Measurements from ENCODE around the gene UBE2O.

Gene UBE2O

DNA sequence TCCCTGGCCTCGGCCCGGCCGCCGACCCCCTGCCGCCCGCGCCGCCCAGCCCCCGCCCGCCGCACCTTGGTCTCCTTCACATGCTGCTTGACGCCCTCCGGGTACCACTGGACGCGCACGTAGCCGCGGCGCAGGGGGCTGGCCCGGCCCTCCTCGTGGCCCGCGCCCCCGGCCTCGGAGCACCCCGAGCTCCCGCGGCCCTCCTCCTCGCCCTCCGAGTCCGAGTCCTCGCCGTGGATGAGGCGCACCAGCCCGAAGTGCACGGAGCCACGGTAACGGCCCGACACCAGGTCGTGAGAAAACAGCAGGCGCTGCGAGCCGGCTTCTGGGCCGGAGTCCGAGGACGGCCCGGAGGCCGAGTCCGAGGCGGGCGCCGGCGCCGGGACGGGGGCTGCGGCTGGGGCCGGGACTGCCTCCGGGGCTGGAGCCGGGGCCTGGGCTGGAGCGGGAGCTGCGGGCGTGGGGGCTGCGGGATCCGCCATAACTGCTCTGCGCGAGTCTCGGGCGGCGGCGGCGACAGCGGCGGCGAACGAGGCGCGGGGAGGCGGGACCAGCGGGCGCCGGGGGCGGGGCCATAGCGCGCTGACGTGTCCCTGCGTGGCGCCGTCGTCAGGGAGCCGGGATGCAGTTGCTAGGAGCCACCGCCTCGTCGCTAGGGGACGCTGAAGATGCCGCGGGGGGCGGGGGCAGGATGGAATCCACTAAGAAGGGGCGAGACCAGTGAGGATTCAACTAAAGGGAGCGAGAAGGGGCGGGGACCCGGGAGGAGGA lies at the start of gene UBE2O:
Gene UBE2O (minus strand): TSS at position 493 of the 771 bp plus-strand sequence. CDS start 11 bp downstream, at position 482.
- Histone ChIP-seq H3K4me2 (ENCODE audit: low read length) (peak within 1 kb of the TSS; percentile 77), H3K27ac (peak within 1 kb of the TSS; percentile 50), H3K9ac (no peak within 1 kb of the TSS), H3K79me2 (peaks cover 41% of the 10 kb centered on the region), H3K9me3 (ENCODE audit: control insufficient read depth, low read length) (no peaks in the 10 kb centered on the region), H3K4me3 (ENCODE audit: low read depth, low read length) (peak within 1 kb of the TSS; percentile 71), H3K27me3 (ENCODE audit: control insufficient read depth, insufficient read depth, low read length) (no peaks in the 10 kb centered on the region), H3K36me3 (ENCODE audit: control insufficient read depth, insufficient read depth, low read length) (no peaks in the 10 kb centered on the region), H2AFZ (peak within 1 kb of the TSS; percentile 93), H3K4me1 (no peaks in the 10 kb centered on the region)
- TF ChIP-seq, protein P1, sequence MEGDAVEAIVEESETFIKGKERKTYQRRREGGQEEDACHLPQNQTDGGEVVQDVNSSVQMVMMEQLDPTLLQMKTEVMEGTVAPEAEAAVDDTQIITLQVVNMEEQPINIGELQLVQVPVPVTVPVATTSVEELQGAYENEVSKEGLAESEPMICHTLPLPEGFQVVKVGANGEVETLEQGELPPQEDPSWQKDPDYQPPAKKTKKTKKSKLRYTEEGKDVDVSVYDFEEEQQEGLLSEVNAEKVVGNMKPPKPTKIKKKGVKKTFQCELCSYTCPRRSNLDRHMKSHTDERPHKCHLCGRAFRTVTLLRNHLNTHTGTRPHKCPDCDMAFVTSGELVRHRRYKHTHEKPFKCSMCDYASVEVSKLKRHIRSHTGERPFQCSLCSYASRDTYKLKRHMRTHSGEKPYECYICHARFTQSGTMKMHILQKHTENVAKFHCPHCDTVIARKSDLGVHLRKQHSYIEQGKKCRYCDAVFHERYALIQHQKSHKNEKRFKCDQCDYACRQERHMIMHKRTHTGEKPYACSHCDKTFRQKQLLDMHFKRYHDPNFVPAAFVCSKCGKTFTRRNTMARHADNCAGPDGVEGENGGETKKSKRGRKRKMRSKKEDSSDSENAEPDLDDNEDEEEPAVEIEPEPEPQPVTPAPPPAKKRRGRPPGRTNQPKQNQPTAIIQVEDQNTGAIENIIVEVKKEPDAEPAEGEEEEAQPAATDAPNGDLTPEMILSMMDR (IDR thresholded peaks at IDR 0.05): peak; percentile 63

DNA sequence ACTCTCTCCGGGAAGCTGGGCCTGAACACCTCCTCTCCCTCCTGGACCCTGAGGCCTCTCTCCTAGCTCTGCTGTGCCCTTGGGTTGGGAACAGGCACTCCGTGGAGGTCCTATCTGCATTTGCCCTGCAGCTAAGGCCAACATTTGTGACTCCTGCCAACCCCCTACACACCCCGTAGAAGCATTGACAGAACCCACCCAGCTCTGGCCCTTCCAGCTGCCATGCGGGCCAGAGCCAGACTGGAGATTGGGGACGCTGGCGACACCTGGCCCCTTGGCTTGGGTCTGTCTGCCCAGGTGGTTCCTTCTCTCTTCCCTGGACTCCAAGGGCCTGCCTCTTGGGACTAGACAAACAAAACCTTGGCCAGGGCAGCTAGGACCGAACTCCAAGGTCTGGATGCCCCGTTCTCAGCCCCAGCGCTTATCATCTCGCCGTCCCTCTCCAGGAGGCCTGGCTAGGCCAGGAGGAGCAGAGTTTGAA lies 48.9 kb upstream of the UBE2O start:
- TF ChIP-seq, protein P1 (IDR thresholded peaks at IDR 0.05): no peak
- Histone ChIP-seq H3K36me3 (ENCODE audit: control insufficient read depth, insufficient read depth, low read length) (no peaks in the 10 kb centered on the region), H3K27me3 (ENCODE audit: control insufficient read depth, insufficient read depth, low read length) (no peaks in the 10 kb centered on the region), H3K4me1 (peaks cover 9% of the 10 kb centered on the region), H3K9ac (no peak overlapping the region), H3K4me3 (ENCODE audit: low read depth, low read length) (peak overlapping the region; percentile 62), H3K27ac (peak overlapping the region; percentile 74), H2AFZ (peak overlapping the region; percentile 97), H3K79me2 (no peaks in the 10 kb centered on the region), H3K9me3 (ENCODE audit: control insufficient read depth, low read length) (no peaks in the 10 kb centered on the region), H3K4me2 (ENCODE audit: low read length) (peak overlapping the region; percentile 72)

DNA sequence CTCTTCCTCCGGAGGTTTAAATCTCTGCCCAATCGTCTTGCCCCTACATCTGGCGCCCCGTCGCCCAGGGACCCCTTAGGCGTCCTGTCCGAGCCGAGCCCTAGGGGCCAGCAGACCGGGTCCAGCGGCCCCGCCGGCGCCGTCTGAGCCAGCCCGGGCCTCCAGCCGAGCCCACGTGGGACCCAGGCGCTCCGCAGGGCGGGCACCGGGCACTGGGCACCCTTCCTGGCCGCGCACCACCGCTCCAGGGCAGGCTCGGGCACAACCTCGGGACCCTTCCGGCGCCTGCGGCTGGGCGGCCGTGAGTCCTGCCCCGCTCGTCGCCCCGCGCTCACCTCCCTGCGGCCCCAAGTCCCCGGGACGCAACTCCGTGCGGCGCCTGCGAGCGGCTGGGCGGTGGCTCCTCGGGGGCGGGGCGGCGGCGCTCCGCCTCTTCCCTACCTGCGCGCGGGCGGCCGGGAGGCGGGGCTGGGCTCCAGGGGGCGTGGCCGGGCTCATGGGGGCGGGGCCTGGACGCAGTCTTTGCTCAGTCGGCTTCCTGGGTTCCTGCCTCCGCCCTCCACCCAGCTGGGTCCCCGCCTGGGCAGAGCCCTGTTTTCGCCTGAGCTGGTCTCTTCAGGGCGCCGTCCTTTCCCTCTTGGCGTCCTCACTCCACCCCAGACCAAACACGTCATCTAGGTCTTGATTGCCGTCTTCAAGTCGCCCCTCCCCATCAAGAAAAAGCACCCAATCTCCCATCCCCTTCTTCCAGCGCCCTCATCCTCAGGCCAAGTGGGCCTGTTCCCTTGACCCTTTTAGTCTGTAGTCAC lies 48.3 kb upstream of the UBE2O start, which contains the start of gene RHBDF2:
Gene RHBDF2 (minus strand): TSS at position 406 of the 809 bp plus-strand sequence. CDS start 19,899 bp downstream, outside the sequence.
- peak within 1 kb of the TSS; percentile 56 for H3K9ac ChIP-seq
- H3K4me3 ChIP-seq (ENCODE audit: low read depth, low read length): peak within 1 kb of the TSS; percentile 62
- TF ChIP-seq, protein P1 (IDR thresholded peaks at IDR 0.05): no peak
- H3K4me2 ChIP-seq (ENCODE audit: low read length): peak within 1 kb of the TSS; percentile 72
- H3K27ac ChIP-seq: peak within 1 kb of the TSS; percentile 74
- peaks cover 9% of the 10 kb centered on the region for H3K4me1 ChIP-seq
- peak within 1 kb of the TSS; percentile 97 for H2AFZ ChIP-seq
- no peaks in the 10 kb centered on the region for H3K36me3 ChIP-seq (ENCODE audit: control insufficient read depth, insufficient read depth, low read length)
- H3K79me2 ChIP-seq: no peaks in the 10 kb centered on the region
- H3K27me3 ChIP-seq (ENCODE audit: control insufficient read depth, insufficient read depth, low read length): no peaks in the 10 kb centered on the region
- H3K9me3 ChIP-seq (ENCODE audit: control insufficient read depth, low read length): no peaks in the 10 kb centered on the region

DNA sequence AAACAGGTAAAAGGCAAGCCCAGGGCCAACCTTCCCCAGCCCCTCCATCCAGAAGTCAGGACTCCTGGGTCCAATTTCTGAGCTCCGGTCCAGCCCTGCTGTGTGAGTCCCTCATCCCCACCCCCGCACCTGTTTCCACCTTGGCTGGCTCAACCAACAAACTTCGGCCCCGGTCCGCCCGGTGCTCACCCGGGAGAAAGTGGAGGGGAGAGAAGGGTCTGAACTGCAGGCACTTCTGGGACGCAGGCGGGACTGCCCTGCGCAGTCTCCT lies 47.7 kb upstream of the UBE2O start:
- no peaks in the 10 kb centered on the region for H3K9me3 ChIP-seq (ENCODE audit: control insufficient read depth, low read length)
- peak overlapping the region; percentile 56 for H3K9ac ChIP-seq
- peak overlapping the region; percentile 69 for H3K27ac ChIP-seq
- no peaks in the 10 kb centered on the region for H3K27me3 ChIP-seq (ENCODE audit: control insufficient read depth, insufficient read depth, low read length)
- H2AFZ ChIP-seq: peak overlapping the region; percentile 97
- peak overlapping the region; percentile 72 for H3K4me2 ChIP-seq (ENCODE audit: low read length)
- H3K4me3 ChIP-seq (ENCODE audit: low read depth, low read length): peak overlapping the region; percentile 62
- no peaks in the 10 kb centered on the region for H3K36me3 ChIP-seq (ENCODE audit: control insufficient read depth, insufficient read depth, low read length)
- peaks cover 9% of the 10 kb centered on the region for H3K4me1 ChIP-seq
- H3K79me2 ChIP-seq: no peaks in the 10 kb centered on the region
- TF ChIP-seq, protein P1 (IDR thresholded peaks at IDR 0.05): no peak
